KMS-11 (cell line): ENCODE measurements around the gene ASGR1.
"Not testable (repeated sequence)": the region's sequence is repeated elsewhere in the genome, so short reads cannot be mapped to it uniquely, and the experiment has no call there.

Source experiments
- H2AFZ ChIP-seq: fragments of 200-600 bp; sonication (generic); 2 replicates; pipeline ENCODE4 v1.6.1; 2016; ENCODE audit warnings: antibody characterized with exemption, mixed run types, low read depth
- H3K27ac ChIP-seq: fragments of 200-600 bp; sonication (generic); 2 replicates; pipeline ENCODE4 v1.6.1; 2016; ENCODE audit warnings: mild to moderate bottlenecking, mixed run types
- H3K27me3 ChIP-seq: fragments of 200-600 bp; sonication (generic); 2 replicates; pipeline ENCODE4 v1.6.1; 2017; ENCODE audit warnings: mild to moderate bottlenecking, low read depth, mixed run types, moderate library complexity; ENCODE audit not compliant: insufficient read depth
- H3K36me3 ChIP-seq: fragments of 200-600 bp; sonication (generic); 2 replicates; pipeline ENCODE4 v1.6.1; 2017; ENCODE audit warnings: mild to moderate bottlenecking, mixed run types; ENCODE audit not compliant: insufficient read depth
- H3K4me1 ChIP-seq: fragments of 200-600 bp; sonication (generic); 2 replicates; pipeline ENCODE4 v1.6.1; 2016; ENCODE audit warnings: mild to moderate bottlenecking, low read depth, mixed run types; ENCODE audit not compliant: poor library complexity, severe bottlenecking
- H3K4me2 ChIP-seq: fragments of 200-600 bp; sonication (generic); 2 replicates; pipeline ENCODE4 v1.7.0; 2016; ENCODE audit warnings: mild to moderate bottlenecking, mixed run types
- H3K4me3 ChIP-seq: fragments of 200-600 bp; sonication (generic); IDR thresholded peaks from 2 replicates; pipeline ENCODE4 v1.6.1; 2017; ENCODE audit warnings: low read depth, low read length, mixed read lengths; ENCODE audit not compliant: insufficient read depth
- H3K79me2 ChIP-seq: fragments of 200-600 bp; sonication (generic); 2 replicates; pipeline ENCODE4 v1.6.1; 2016; ENCODE audit warnings: low read depth, mixed run types; ENCODE audit not compliant: insufficient read depth
- H3K9ac ChIP-seq: fragments of 200-600 bp; sonication (generic); 2 replicates; pipeline ENCODE4 v1.6.1; 2016; ENCODE audit warnings: mild to moderate bottlenecking, mixed run types
- H4K20me1 ChIP-seq: fragments of 200-600 bp; sonication (generic); 2 replicates; pipeline ENCODE4 v1.6.1; 2016; ENCODE audit warnings: mild to moderate bottlenecking, mixed run types; ENCODE audit not compliant: insufficient read depth
- CTCF ChIP-seq: fragments of 200-600 bp; sonication (generic); conservative IDR thresholded peaks from 2 replicates; pipeline ENCODE4 v1.6.1; 2017; ENCODE audit warnings: low read depth, mild to moderate bottlenecking, antibody characterized with exemption, low read length, moderate library complexity, mixed read lengths

Gene ASGR1

GRCh38 chr17:7186241-7186640 lies 7.1 kb upstream of the ASGR1 start:
- no peak overlapping the region for H3K27ac ChIP-seq
- no peak overlapping the region for H3K4me2 ChIP-seq
- no peak overlapping the region for H3K9ac ChIP-seq
- H3K4me3 ChIP-seq = no peak overlapping the region
- no peaks in the 10 kb centered on the region for H3K36me3 ChIP-seq
- H3K79me2 ChIP-seq = no peaks in the 10 kb centered on the region
- H3K27me3 ChIP-seq = no peaks in the 10 kb centered on the region
- H3K4me1 ChIP-seq = no peaks in the 10 kb centered on the region
- H4K20me1 ChIP-seq = no peaks in the 10 kb centered on the region
- no peak for TF ChIP-seq CTCF
- no peak overlapping the region for H2AFZ ChIP-seq

GRCh38 chr17:7184647-7185046 lies 5.5 kb upstream of the ASGR1 start:
- H2AFZ ChIP-seq = no peak overlapping the region
- H3K27me3 ChIP-seq = no peaks in the 10 kb centered on the region
- no peak overlapping the region for H3K27ac ChIP-seq
- TF ChIP-seq CTCF = no peak
- H3K4me2 ChIP-seq = no peak overlapping the region
- no peaks in the 10 kb centered on the region for H3K4me1 ChIP-seq
- H3K36me3 ChIP-seq = no peaks in the 10 kb centered on the region
- no peak overlapping the region for H3K9ac ChIP-seq
- H4K20me1 ChIP-seq = no peaks in the 10 kb centered on the region
- no peaks in the 10 kb centered on the region for H3K79me2 ChIP-seq
- H3K4me3 ChIP-seq = no peak overlapping the region

- Histone ChIP-seq H2AFZ (no peak overlapping the region), H3K4me1 (no peaks in the 10 kb centered on the region), H3K4me3 (no peak overlapping the region), H3K79me2 (no peaks in the 10 kb centered on the region), H3K36me3 (no peaks in the 10 kb centered on the region), H3K27me3 (no peaks in the 10 kb centered on the region), H3K27ac (no peak overlapping the region), H3K9ac (no peak overlapping the region), H3K4me2 (no peak overlapping the region), H4K20me1 (no peaks in the 10 kb centered on the region)
- TF ChIP-seq CTCF = no peak
These were observed 4.9 kb upstream of the ASGR1 start for GRCh38 chr17:7184091-7184488.

GRCh38 chr17:7183433-7184090 lies 4.4 kb upstream of the ASGR1 start:
- TF ChIP-seq CTCF = no peak
- Histone ChIP-seq H3K4me1 (no peaks in the 10 kb centered on the region), H3K9ac (no peak overlapping the region), H3K27me3 (no peaks in the 10 kb centered on the region), H4K20me1 (no peaks in the 10 kb centered on the region), H3K79me2 (no peaks in the 10 kb centered on the region), H2AFZ (no peak overlapping the region), H3K4me2 (no peak overlapping the region), H3K27ac (no peak overlapping the region), H3K4me3 (no peak overlapping the region), H3K36me3 (no peaks in the 10 kb centered on the region)

- not testable (repeated sequence) for H3K27ac ChIP-seq, H3K4me3 ChIP-seq, H3K9ac ChIP-seq, H3K36me3 ChIP-seq, H3K4me2 ChIP-seq, H3K4me1 ChIP-seq, H3K27me3 ChIP-seq, H4K20me1 ChIP-seq, H2AFZ ChIP-seq, H3K79me2 ChIP-seq
These were observed 2.9 kb upstream of the ASGR1 start for GRCh38 chr17:7182101-7182500.
